HG03066 (cell line): Measurements from ENCODE around the gene CARD19.

Source experiments
- ATAC-seq: cut with Tn5 transposase; IDR thresholded peaks from one replicate; pipeline ENCODE4 v1.9.1; 2021; ENCODE audit warnings: low read depth; ENCODE audit not compliant: unreplicated experiment

CARD19 gene

GRCh38 chr9:93061791-93062763 is 33.9 kb upstream of the CARD19 start:
- ATAC-seq, result peak; percentile 35

- peak; percentile 86 for ATAC-seq
Observed at GRCh38 chr9:93064392-93065134, 31.5 kb upstream of the CARD19 start.

- no peak for ATAC-seq
Observed at GRCh38 chr9:93065135-93065720, 30.8 kb upstream of the CARD19 start.

- ATAC-seq, result no peak
Observed at GRCh38 chr9:93066978-93067603, 28.9 kb upstream of the CARD19 start.

- no peak for ATAC-seq
Observed at GRCh38 chr9:93068956-93069355, 27.1 kb upstream of the CARD19 start.

GRCh38 chr9:93071464-93071863 is 24.6 kb upstream of the CARD19 start:
- ATAC-seq, result no peak

- no peak for ATAC-seq
Observed at GRCh38 chr9:93072383-93072795, 23.6 kb upstream of the CARD19 start.

- no peak for ATAC-seq
Observed at GRCh38 chr9:93076101-93076791, 19.8 kb upstream of the CARD19 start.

GRCh38 chr9:93076792-93077128 is 19.3 kb upstream of the CARD19 start:
- no peak for ATAC-seq

- ATAC-seq, result no peak
Observed at GRCh38 chr9:93077367-93077766, 18.6 kb upstream of the CARD19 start.

- ATAC-seq, result no peak
Observed at GRCh38 chr9:93077811-93078210, 18.2 kb upstream of the CARD19 start.

- no peak for ATAC-seq
Observed at GRCh38 chr9:93079371-93079770, 16.6 kb upstream of the CARD19 start.

GRCh38 chr9:93080406-93080805 is 15.6 kb upstream of the CARD19 start:
- ATAC-seq, result no peak

- no peak for ATAC-seq
Observed at GRCh38 chr9:93081081-93081529, 14.9 kb upstream of the CARD19 start.

GRCh38 chr9:93081931-93082330 is 14.1 kb upstream of the CARD19 start:
- no peak for ATAC-seq

- no peak for ATAC-seq
Observed at GRCh38 chr9:93082841-93083411, 13.1 kb upstream of the CARD19 start.

GRCh38 chr9:93083592-93084470 is 12.2 kb upstream of the CARD19 start:
- ATAC-seq, result no peak

GRCh38 chr9:93084471-93084881 is 11.5 kb upstream of the CARD19 start:
- no peak for ATAC-seq

GRCh38 chr9:93085676-93086075 is 10.3 kb upstream of the CARD19 start:
- no peak for ATAC-seq
